Nephron progenitor cell (in vitro differentiated cells): ENCODE measurements around the gene STIM1.

ENCODE experiments used
- DNase-seq: peaks from one replicate; pipeline ENCODE4 v3.0.0; 2021
- H3K27ac Mint-ChIP-seq: 2 replicates; pipeline ENCODE4 v1.8.0; 2021; ENCODE audit warnings: mild to moderate bottlenecking, moderate library complexity, mixed read lengths
- H3K27me3 Mint-ChIP-seq: 2 replicates; pipeline ENCODE4 v1.8.0; 2021; ENCODE audit warnings: mild to moderate bottlenecking, low read depth, mixed read lengths; ENCODE audit not compliant: poor library complexity
- H3K36me3 Mint-ChIP-seq: 2 replicates; pipeline ENCODE4 v1.8.0; 2021; ENCODE audit warnings: low read depth, mixed read lengths
- H3K4me1 Mint-ChIP-seq: 2 replicates; pipeline ENCODE4 v1.8.0; 2021; ENCODE audit warnings: mixed read lengths
- H3K4me3 Mint-ChIP-seq: 2 replicates; pipeline ENCODE4 v1.8.0; 2021; ENCODE audit warnings: mild to moderate bottlenecking, moderate library complexity, mixed read lengths
- H3K9me3 Mint-ChIP-seq: 2 replicates; pipeline ENCODE4 v1.8.0; 2021; ENCODE audit warnings: mild to moderate bottlenecking, moderate library complexity, mixed read lengths
- TF ChIP-seq, protein P1 (sequence below): fragments of 200-600 bp; sonication (generic); IDR thresholded peaks from 2 replicates; pipeline ENCODE4 v1.5.0; 2021; ENCODE audit warnings: antibody characterized with exemption

The STIM1 gene

DNA sequence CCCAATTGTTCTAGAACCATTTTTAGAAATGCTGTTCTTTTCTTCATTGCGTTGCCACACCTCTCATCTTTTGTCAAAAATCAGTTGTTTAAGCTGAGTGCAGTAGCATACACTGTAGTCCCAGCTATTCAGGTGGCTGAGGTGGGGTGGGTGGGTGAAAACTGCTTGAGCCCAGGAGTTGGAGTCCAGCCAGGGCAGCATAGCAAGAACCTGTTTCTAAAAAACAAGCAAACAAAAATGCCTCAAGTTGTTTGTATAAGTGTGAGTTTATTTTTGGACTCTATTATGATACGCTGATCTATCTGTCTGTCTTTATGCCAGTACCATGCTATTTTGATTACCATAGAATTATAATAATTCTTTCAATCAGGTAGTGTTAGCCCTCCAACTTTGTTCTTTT, 176.6 kb downstream of the STIM1 start:
- H3K36me3 Mint-ChIP-seq, result peaks cover 18% of the 10 kb centered on the region
- H3K4me1 Mint-ChIP-seq, result no peaks in the 10 kb centered on the region
- H3K4me3 Mint-ChIP-seq, result no peak overlapping the region
- peaks cover 56% of the 10 kb centered on the region for H3K9me3 Mint-ChIP-seq
- no peak overlapping the region for H3K27ac Mint-ChIP-seq
- no peak for DNase-seq
- TF ChIP-seq, protein P1, sequence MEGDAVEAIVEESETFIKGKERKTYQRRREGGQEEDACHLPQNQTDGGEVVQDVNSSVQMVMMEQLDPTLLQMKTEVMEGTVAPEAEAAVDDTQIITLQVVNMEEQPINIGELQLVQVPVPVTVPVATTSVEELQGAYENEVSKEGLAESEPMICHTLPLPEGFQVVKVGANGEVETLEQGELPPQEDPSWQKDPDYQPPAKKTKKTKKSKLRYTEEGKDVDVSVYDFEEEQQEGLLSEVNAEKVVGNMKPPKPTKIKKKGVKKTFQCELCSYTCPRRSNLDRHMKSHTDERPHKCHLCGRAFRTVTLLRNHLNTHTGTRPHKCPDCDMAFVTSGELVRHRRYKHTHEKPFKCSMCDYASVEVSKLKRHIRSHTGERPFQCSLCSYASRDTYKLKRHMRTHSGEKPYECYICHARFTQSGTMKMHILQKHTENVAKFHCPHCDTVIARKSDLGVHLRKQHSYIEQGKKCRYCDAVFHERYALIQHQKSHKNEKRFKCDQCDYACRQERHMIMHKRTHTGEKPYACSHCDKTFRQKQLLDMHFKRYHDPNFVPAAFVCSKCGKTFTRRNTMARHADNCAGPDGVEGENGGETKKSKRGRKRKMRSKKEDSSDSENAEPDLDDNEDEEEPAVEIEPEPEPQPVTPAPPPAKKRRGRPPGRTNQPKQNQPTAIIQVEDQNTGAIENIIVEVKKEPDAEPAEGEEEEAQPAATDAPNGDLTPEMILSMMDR, result no peak
- H3K27me3 Mint-ChIP-seq, result peaks cover under 1% of the 10 kb centered on the region

DNA sequence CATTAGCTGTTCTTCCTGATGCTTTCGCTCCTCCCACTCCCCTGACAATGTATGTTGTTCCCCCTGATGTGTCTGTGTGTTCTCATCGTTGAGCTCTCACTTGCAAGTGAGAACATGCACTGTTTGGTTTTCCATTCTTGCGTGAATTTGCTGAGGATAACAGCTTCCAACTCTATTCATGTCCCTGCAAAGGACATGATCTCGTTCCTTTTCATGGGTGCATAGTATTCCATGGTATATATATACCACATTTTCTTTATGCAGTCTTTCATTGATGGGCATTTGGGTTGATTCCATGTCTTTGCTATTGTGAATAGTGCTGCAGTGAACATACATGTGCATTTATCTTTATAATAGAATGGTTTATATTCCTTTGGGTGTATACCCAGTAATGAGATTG, 180.5 kb downstream of the STIM1 start:
- TF ChIP-seq, protein P1, result no peak
- H3K36me3 Mint-ChIP-seq, result peaks cover 13% of the 10 kb centered on the region
- no peaks in the 10 kb centered on the region for H3K4me1 Mint-ChIP-seq
- H3K9me3 Mint-ChIP-seq, result peaks cover 51% of the 10 kb centered on the region
- no peak for DNase-seq
- no peak overlapping the region for H3K27ac Mint-ChIP-seq
- peaks cover 2% of the 10 kb centered on the region for H3K27me3 Mint-ChIP-seq
- H3K4me3 Mint-ChIP-seq, result no peak overlapping the region

DNA sequence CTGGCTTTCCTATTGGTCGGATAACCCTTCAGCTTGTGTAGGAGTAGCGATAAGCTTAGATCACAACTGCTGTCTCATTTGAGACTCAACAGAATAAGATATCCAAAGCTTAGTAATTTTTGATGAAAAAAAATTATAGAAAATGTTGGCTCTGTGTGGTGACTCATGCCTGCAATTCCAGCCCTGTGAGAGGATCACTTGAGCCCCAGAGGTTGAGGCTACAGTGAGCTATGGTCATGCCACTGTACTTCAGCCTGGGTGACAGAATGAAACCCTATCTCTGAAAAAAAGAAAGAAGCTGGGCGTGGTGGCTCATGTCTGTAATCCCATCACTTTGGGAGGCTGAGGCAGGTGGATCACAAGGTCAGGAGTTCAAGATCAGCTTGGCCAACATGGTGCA, 183.5 kb downstream of the STIM1 start:
- DNase-seq, result no peak
- Mint-ChIP-seq H3K36me3 (peaks cover 8% of the 10 kb centered on the region), H3K4me1 (no peaks in the 10 kb centered on the region), H3K9me3 (peaks cover 31% of the 10 kb centered on the region), H3K4me3 (no peak overlapping the region), H3K27me3 (peaks cover 2% of the 10 kb centered on the region), H3K27ac (no peak overlapping the region)
- TF ChIP-seq, protein P1, result no peak

DNA sequence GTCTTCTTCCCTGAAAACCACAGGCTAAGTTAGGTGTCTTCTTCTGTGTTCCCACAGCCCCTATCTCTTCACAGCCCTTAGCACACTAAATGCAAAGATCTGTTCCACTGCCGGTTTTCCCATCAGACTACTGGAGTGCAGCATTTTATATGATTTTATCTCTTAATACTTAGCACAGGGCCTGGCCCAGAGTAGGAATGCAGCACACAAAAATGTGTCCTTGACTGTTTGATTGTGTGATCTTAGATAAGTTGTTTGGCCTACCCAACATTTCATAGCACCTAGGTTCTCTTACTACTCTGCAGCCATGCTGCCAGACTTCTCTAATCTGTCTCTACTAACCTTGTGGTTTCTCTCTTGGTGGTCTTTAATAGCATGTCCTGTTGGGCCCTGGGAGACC, 185.0 kb downstream of the STIM1 start:
- Mint-ChIP-seq H3K4me3 (no peak overlapping the region), H3K27ac (no peak overlapping the region), H3K36me3 (peaks cover 4% of the 10 kb centered on the region), H3K9me3 (peaks cover 17% of the 10 kb centered on the region), H3K27me3 (peaks cover 2% of the 10 kb centered on the region), H3K4me1 (no peaks in the 10 kb centered on the region)
- TF ChIP-seq, protein P1, result no peak
- no peak for DNase-seq

DNA sequence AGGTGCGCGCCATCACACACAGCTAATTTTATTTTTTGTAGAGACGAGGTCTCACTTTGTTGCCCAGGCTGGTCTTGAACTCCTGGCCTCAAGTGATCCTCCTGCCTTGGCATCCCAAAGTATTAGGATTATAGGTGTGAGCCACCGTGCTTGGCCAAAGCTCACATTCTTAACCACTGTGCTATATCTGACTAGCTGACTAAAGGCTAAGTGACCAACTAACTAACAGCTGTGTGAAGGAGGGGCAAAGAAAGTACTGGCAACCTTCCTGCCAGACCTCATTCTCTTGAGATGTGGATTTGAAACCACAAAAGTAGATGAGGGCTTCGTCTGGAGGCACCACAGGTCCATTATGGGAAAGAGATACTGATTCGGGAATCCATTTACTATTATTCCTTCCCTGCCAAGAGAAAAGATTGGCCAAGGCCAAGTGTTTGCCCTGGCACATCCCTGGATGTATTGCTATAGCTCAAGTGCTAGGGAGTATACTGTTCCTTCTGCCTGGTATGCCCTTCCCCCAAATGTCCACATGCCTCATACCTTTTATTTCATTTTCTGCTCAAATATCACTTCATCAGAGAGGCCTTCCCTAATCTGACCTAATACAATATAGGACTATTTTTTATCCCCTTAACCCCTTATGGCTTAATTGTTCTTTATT, 186.4 kb downstream of the STIM1 start:
- TF ChIP-seq, protein P1, result no peak
- H3K36me3 Mint-ChIP-seq, result no peaks in the 10 kb centered on the region
- no peak for DNase-seq
- H3K27ac Mint-ChIP-seq, result no peak overlapping the region
- H3K27me3 Mint-ChIP-seq, result peaks cover 2% of the 10 kb centered on the region
- peaks cover 5% of the 10 kb centered on the region for H3K9me3 Mint-ChIP-seq
- H3K4me3 Mint-ChIP-seq, result no peak overlapping the region
- H3K4me1 Mint-ChIP-seq, result peaks cover 6% of the 10 kb centered on the region

DNA sequence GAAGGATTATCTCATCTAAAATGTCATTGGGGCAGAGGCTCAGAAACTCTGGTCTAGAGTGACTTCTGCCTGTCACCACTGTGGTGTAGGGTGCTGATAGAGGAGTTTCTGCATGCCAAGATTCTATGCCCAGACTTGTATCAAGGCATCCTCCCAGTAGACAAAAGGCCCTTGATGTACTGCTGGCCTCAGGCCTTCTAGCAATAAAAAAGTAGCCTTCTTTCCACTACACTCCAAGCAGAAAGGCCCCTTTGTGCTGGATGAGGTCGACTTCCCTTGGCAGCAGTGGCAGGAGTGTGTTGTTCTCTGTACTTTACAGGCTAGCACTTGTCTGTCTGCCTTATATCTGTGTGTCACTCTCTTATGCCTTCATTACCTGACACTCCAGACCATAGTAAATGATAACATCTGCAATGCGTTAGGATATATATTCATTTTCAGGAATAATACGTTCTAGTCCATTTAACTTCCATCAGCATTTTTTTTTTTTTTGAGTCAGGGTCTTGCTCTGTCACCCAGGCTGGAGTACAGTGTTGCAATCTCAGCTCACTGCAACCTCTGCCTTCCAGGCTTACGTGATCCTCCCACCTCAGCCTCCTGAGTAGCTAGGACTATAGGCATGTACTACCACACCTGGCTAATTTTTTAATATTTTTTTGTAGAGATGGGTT, 189.6 kb downstream of the STIM1 start:
- H3K9me3 Mint-ChIP-seq, result no peaks in the 10 kb centered on the region
- H3K27ac Mint-ChIP-seq, result peak overlapping the region; percentile 89

More for the DNA sequence above, 189.6 kb downstream of the STIM1 start:
- H3K36me3 Mint-ChIP-seq, result no peaks in the 10 kb centered on the region
- H3K27me3 Mint-ChIP-seq, result no peaks in the 10 kb centered on the region
- H3K4me1 Mint-ChIP-seq, result peaks cover 6% of the 10 kb centered on the region
- DNase-seq, result no peak
- TF ChIP-seq, protein P1, result no peak
- H3K4me3 Mint-ChIP-seq, result no peak overlapping the region
